ENCODE data around the gene SAMD14.

SAMD14 gene

GRCh38 chr17:50165466-50165865 lies 35.5 kb upstream of the SAMD14 start:
- in situ Hi-C loops (cut with MboI; ENCODE audit: low sequenced_read_pairs) = no loop called here

GRCh38 chr17:50165066-50165465 lies 35.1 kb upstream of the SAMD14 start:
- in situ Hi-C loops (cut with MboI; ENCODE audit: low sequenced_read_pairs) = no loop called here

GRCh38 chr17:50164697-50164988 lies 34.7 kb upstream of the SAMD14 start:
- in situ Hi-C loops (cut with MboI; ENCODE audit: low sequenced_read_pairs) = no loop called here

GRCh38 chr17:50163843-50164696 lies 34.1 kb upstream of the SAMD14 start:
- in situ Hi-C loops (cut with MboI; ENCODE audit: low sequenced_read_pairs) = no loop called here

- in situ Hi-C loops (cut with MboI; ENCODE audit: low sequenced_read_pairs) = no loop called here
Measured at GRCh38 chr17:50162466-50163254, 32.7 kb upstream of the SAMD14 start.

- in situ Hi-C loops (cut with MboI; ENCODE audit: low sequenced_read_pairs) = no loop called here
Measured at GRCh38 chr17:50161911-50162288, 31.9 kb upstream of the SAMD14 start.

GRCh38 chr17:50161023-50161910 lies 31.3 kb upstream of the SAMD14 start:
- in situ Hi-C loops (cut with MboI; ENCODE audit: low sequenced_read_pairs) = no loop called here

GRCh38 chr17:50157891-50158290 lies 27.9 kb upstream of the SAMD14 start:
- in situ Hi-C loops (cut with MboI; ENCODE audit: low sequenced_read_pairs) = no loop called here

GRCh38 chr17:50155115-50155819 lies 25.3 kb upstream of the SAMD14 start:
- in situ Hi-C loops (cut with MboI; ENCODE audit: low sequenced_read_pairs) = no loop called here

GRCh38 chr17:50154604-50155003 lies 24.6 kb upstream of the SAMD14 start:
- in situ Hi-C loops (cut with MboI; ENCODE audit: low sequenced_read_pairs) = no loop called here

GRCh38 chr17:50153650-50154575 lies 24.0 kb upstream of the SAMD14 start:
- in situ Hi-C loops (cut with MboI; ENCODE audit: low sequenced_read_pairs) = no loop called here

- in situ Hi-C loops (cut with MboI; ENCODE audit: low sequenced_read_pairs) = no loop called here
Measured at GRCh38 chr17:50152736-50153135, 22.8 kb upstream of the SAMD14 start.

- in situ Hi-C loops (cut with MboI; ENCODE audit: low sequenced_read_pairs) = no loop called here
Measured at GRCh38 chr17:50151937-50152547, 22.1 kb upstream of the SAMD14 start.

- in situ Hi-C loops (cut with MboI; ENCODE audit: low sequenced_read_pairs) = no loop called here
Measured at GRCh38 chr17:50151041-50151936, 21.3 kb upstream of the SAMD14 start.

- in situ Hi-C loops (cut with MboI; ENCODE audit: low sequenced_read_pairs) = no loop called here
Measured at GRCh38 chr17:50150354-50151040, 20.5 kb upstream of the SAMD14 start, which contains the start of gene PPP1R9B. Gene PPP1R9B (minus strand): TSS chr17:50150677. CDS start chr17:50150513, 164 bp downstream.

- in situ Hi-C loops (cut with MboI; ENCODE audit: low sequenced_read_pairs) = no loop called here
Measured at GRCh38 chr17:50149417-50150353, 19.7 kb upstream of the SAMD14 start.

GRCh38 chr17:50149091-50149416 lies 19.1 kb upstream of the SAMD14 start:
- in situ Hi-C loops (cut with MboI; ENCODE audit: low sequenced_read_pairs) = no loop called here
